Gastrocnemius medialis (tissue), 4 donors: Measurements from ENCODE around the gene COG7. TPM values are rescaled to one million over a fixed set of nuclear protein-coding genes. Genes with fewer than 3 reads are reported as not detected.
"Not testable (repeated sequence)": the region's sequence is repeated elsewhere in the genome, so short reads cannot be mapped to it uniquely, and the experiment has no call there.

Source experiments
- ATAC-seq, 2 donors: fragments of 150-250 bp; one replicate each; pipeline ENCODE4 v1.9.1; 2016
- DNase-seq, 2 donors: peaks; one replicate each; pipeline ENCODE4 v3.0.0-alpha.2; 2019
- H3K27ac ChIP-seq, 4 donors: fragments of 200-600 bp; sonication (generic); 1 replicate in 1 of 4; 2 replicates in 3 of 4; pipeline ENCODE4 v1.5.1; 2016 to 2018; ENCODE audit warnings: mild to moderate bottlenecking in 2 of 4, moderate library complexity in 1 of 4
- H3K27me3 ChIP-seq, 3 donors: fragments of 200-600 bp; sonication (generic) in 2 of 3; 1 replicate in 1 of 3; 2 replicates in 2 of 3; pipeline versions ENCODE4 v1.5.1 to v1.6.0; 2016 to 2019; ENCODE audit warnings: mild to moderate bottlenecking in 1 of 3, moderate library complexity in 1 of 3
- H3K36me3 ChIP-seq, 2 donors: fragments of 200-600 bp; sonication (generic) in 1 of 2; one replicate each; pipeline ENCODE4 v1.5.1; 2017 to 2018
- H3K4me1 ChIP-seq, 2 donors: fragments of 200-600 bp; sonication (generic) in 1 of 2; one replicate each; pipeline ENCODE4 v1.5.1; 2016 to 2017; ENCODE audit warnings: mild to moderate bottlenecking in 2 of 2
- H3K4me3 ChIP-seq, 4 donors: fragments of 200-600 bp; sonication (generic) in 3 of 4; 1 replicate in 1 of 4; 2 replicates in 3 of 4; pipeline ENCODE4 v1.5.1; 2016 to 2019; ENCODE audit warnings: mild to moderate bottlenecking in 2 of 4
- H3K9me3 ChIP-seq, 3 donors: fragments of 200-600 bp; sonication (generic) in 2 of 3; 1 replicate in 1 of 3; 2 replicates in 2 of 3; pipeline ENCODE4 v1.5.1; 2016 to 2019
- CTCF ChIP-seq, 5 experiments: fragments of 450-650 bp in 3 of 5; fragments of 200-600 bp in 2 of 5; sonication (generic) in 2 of 5; IDR thresholded peaks in 4 of 5; conservative IDR thresholded peaks in 1 of 5; 1 replicate in 4 of 5; 2 replicates in 1 of 5; pipeline ENCODE4 v1.5.1; 2016 to 2019; ENCODE audit warnings: antibody characterized with exemption in 5 of 5, mild to moderate bottlenecking in 3 of 5, moderate library complexity in 3 of 5
- POLR2A ChIP-seq, 2 donors: fragments of 450-650 bp; IDR thresholded peaks; one replicate each; pipeline ENCODE4 v1.6.1; 2017; ENCODE audit warnings: antibody characterized with exemption in 2 of 2, mild to moderate bottlenecking in 2 of 2, moderate library complexity in 2 of 2
- in situ Hi-C, 4 donors: fragments of 200-750 bp; cut with MboI; loops; one replicate each; pipeline versions ENCODE4 v1.15.0 to v1.8.0; 2017; ENCODE audit warnings: low sequenced_read_pairs in 4 of 4
- intact Hi-C: fragments of 100-400 bp; cut with DNase I; formaldehyde crosslinking; loops from one replicate; pipeline ENCODE4 v1.15.1; 2023; ENCODE audit warnings: low total_unique reads
- total RNA-seq, 4 donors: library from RNA; depleted of rRNA; stranded (reverse); fragments of >200 nt; gene quantifications; one replicate each; pipeline versions ENCODE4 v1.1.0 to v1.2.3, GENCODE V29; 2016

The COG7 gene
- total RNA-seq, 4 donors from 2014 or later, result 6.6 to 12.9 (median 7.1) TPM

- in situ Hi-C loops, result no loop called here
- no peaks in the 10 kb centered on the region for H3K27me3 ChIP-seq
- no peak for TF ChIP-seq CTCF (IDR thresholded peaks at IDR 0.05 in 4 of 5, conservative IDR thresholded peaks at IDR 0.05 in 1 of 5)
- ATAC-seq, result no peak
- no peak overlapping the region for H3K27ac ChIP-seq
- H3K36me3 ChIP-seq, result peaks cover 0 to 99% of the 10 kb centered on the region in 2 donors
- no peaks in the 10 kb centered on the region for H3K9me3 ChIP-seq
- H3K4me3 ChIP-seq, result no peak overlapping the region
- no peak for DNase-seq
- intact Hi-C loops, result no loop called here
- H3K4me1 ChIP-seq, result no peaks in the 10 kb centered on the region
Observed at GRCh38 chr16:23486480-23486879, 33.5 kb upstream of the COG7 start.

GRCh38 chr16:23485841-23486240 is 32.9 kb upstream of the COG7 start:
- TF ChIP-seq CTCF (IDR thresholded peaks at IDR 0.05 in 4 of 5, conservative IDR thresholded peaks at IDR 0.05 in 1 of 5), result no peak
- TF ChIP-seq POLR2A (IDR thresholded peaks at IDR 0.05), result no peak
- in situ Hi-C loops, result no loop called here
- H3K4me1 ChIP-seq, result no peaks in the 10 kb centered on the region
- no peak overlapping the region for H3K4me3 ChIP-seq
- ATAC-seq (no peak), DNase-seq (no peak)
- intact Hi-C loops, result no loop called here
- H3K36me3 ChIP-seq, result peaks cover 0 to 99% of the 10 kb centered on the region in 2 donors
- H3K9me3 ChIP-seq, result no peaks in the 10 kb centered on the region
- H3K27ac ChIP-seq, result no peak overlapping the region
- no peaks in the 10 kb centered on the region for H3K27me3 ChIP-seq

- TF ChIP-seq CTCF (IDR thresholded peaks at IDR 0.05 in 4 of 5, conservative IDR thresholded peaks at IDR 0.05 in 1 of 5) (no peak), POLR2A (IDR thresholded peaks at IDR 0.05) (no peak)
- Histone ChIP-seq H3K4me3 (no peak overlapping the region), H3K9me3 (no peaks in the 10 kb centered on the region), H3K4me1 (no peaks in the 10 kb centered on the region), H3K36me3 (peaks cover 0 to 99% of the 10 kb centered on the region in 2 donors), H3K27me3 (no peaks in the 10 kb centered on the region), H3K27ac (no peak overlapping the region)
- ATAC-seq (no peak), DNase-seq (no peak)
- in situ Hi-C loops (no loop called here), intact Hi-C loops (no loop called here)
Observed at GRCh38 chr16:23485257-23485614, 32.2 kb upstream of the COG7 start.

- DNase-seq (no peak), ATAC-seq (no peak)
- TF ChIP-seq POLR2A (IDR thresholded peaks at IDR 0.05) (no peak), CTCF (IDR thresholded peaks at IDR 0.05 in 4 of 5, conservative IDR thresholded peaks at IDR 0.05 in 1 of 5) (no peak)
- in situ Hi-C loops, result no loop called here
- Histone ChIP-seq H3K4me1 (no peaks in the 10 kb centered on the region), H3K27ac (no peak overlapping the region), H3K9me3 (no peaks in the 10 kb centered on the region), H3K27me3 (no peaks in the 10 kb centered on the region), H3K4me3 (no peak overlapping the region), H3K36me3 (peaks cover 2 to 99% of the 10 kb centered on the region in 2 donors)
- intact Hi-C loops, result no loop called here
Observed at GRCh38 chr16:23484510-23485256, 31.7 kb upstream of the COG7 start.

GRCh38 chr16:23483492-23483891 is 30.5 kb upstream of the COG7 start:
- H3K27ac ChIP-seq, in situ Hi-C loops, intact Hi-C loops, ATAC-seq, H3K4me1 ChIP-seq, H3K27me3 ChIP-seq, H3K9me3 ChIP-seq, DNase-seq, H3K4me3 ChIP-seq: not testable (repeated sequence)
- H3K36me3 ChIP-seq, result peaks cover 2 to 99% of the 10 kb centered on the region in 2 donors
